MM.1S (cell line): ENCODE measurements around the gene HMGN3.

Experiments
- EZH2 ChIP-seq: fragments of 300-600 bp; sonication (generic); optimal IDR thresholded peaks from 2 replicates; pipeline ENCODE3; 2017; ENCODE audit warnings: low read depth, mild to moderate bottlenecking, antibody characterized with exemption, low read length, mixed read lengths
- EZH2phosphoT487 ChIP-seq: fragments of 300-600 bp; sonication (generic); IDR thresholded peaks from 2 replicates; pipeline ENCODE4 v1.6.1; 2018; ENCODE audit warnings: antibody characterized with exemption, low read length
- TF ChIP-seq, protein P1 (sequence below): fragments of 300-600 bp; sonication (generic); IDR thresholded peaks from 2 replicates; pipeline ENCODE4 v1.5.1; 2016; ENCODE audit warnings: antibody characterized with exemption, low read length, mixed read lengths

DNA sequence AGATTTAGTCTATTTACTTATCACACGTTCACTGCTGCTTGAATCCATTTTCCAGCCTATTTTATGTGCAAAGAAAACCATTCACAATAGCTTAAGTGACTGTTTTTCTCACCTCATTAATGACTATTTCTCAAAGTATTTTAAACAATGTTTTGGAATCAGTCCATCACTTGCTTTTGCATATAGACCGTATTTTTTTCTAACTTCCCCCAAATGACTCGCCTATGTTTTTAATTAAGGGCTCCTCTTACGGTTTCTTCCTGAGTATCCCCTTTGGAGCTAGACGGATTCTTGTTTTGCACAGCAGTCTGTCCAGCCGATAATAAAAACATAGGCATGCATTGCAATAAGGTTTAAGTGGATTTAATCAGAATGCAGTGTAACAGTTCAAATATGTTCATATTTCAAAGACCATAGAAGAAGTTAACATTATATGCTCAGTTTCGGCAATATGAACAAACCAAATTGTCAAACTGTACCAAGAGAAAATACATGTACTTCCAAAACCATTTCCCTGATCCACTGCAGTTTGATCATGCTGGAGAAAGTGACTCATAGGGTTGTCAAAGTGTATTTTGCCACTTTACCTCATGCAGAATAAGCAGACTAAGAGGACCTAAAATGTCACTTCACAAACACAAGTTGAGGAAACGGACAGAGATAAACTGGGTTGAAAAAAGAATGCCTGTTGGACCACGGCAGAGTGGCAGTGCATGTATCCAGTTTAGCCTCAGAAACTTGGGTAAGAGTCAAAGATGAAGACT, 66.4 kb downstream of the HMGN3 start:
- TF ChIP-seq, protein P1, sequence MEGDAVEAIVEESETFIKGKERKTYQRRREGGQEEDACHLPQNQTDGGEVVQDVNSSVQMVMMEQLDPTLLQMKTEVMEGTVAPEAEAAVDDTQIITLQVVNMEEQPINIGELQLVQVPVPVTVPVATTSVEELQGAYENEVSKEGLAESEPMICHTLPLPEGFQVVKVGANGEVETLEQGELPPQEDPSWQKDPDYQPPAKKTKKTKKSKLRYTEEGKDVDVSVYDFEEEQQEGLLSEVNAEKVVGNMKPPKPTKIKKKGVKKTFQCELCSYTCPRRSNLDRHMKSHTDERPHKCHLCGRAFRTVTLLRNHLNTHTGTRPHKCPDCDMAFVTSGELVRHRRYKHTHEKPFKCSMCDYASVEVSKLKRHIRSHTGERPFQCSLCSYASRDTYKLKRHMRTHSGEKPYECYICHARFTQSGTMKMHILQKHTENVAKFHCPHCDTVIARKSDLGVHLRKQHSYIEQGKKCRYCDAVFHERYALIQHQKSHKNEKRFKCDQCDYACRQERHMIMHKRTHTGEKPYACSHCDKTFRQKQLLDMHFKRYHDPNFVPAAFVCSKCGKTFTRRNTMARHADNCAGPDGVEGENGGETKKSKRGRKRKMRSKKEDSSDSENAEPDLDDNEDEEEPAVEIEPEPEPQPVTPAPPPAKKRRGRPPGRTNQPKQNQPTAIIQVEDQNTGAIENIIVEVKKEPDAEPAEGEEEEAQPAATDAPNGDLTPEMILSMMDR: no peak
- TF ChIP-seq EZH2 (no peak), EZH2phosphoT487 (no peak)
